ENCODE data around the gene MAPT. TPM values are rescaled to one million over a fixed set of nuclear protein-coding genes. Genes with fewer than 3 reads are reported as not detected.
"Not testable (repeated sequence)": the region's sequence is repeated elsewhere in the genome, so short reads cannot be mapped to it uniquely, and the experiment has no call there.

The MAPT gene
- total RNA-seq, 1 experiment from 2014 or later: 37.5 TPM

GRCh38 chr17:46003907-46004748 lies 109.8 kb downstream of the MAPT start:
- no peak overlapping the region for H2AFZ ChIP-seq (ENCODE audit: low read depth, low read length, poor library complexity, severe bottlenecking)
- H3K9me2 ChIP-seq (ENCODE audit: insufficient read depth): no peaks in the 10 kb centered on the region
- no TSS peak for BruUV-seq (replicated peaks)
- no peaks in the 10 kb centered on the region for H3K36me3 ChIP-seq (ENCODE audit: control insufficient read depth in 1 of 2, insufficient read depth in 2 of 2, low read length in 2 of 2)
- H3K9ac ChIP-seq (ENCODE audit: low read length): no peak overlapping the region
- H3K79me2 ChIP-seq (ENCODE audit: insufficient read depth, low read length): no peaks in the 10 kb centered on the region
- no peaks in the 10 kb centered on the region for H3K27me3 ChIP-seq (ENCODE audit: insufficient read depth, low read length)
- no peaks in the 10 kb centered on the region for H4K20me1 ChIP-seq (ENCODE audit: insufficient read depth)
- POLR2A ChIA-PET: no interaction called here
- ATAC-seq: no peak
- no peaks in the 10 kb centered on the region for H3K9me3 ChIP-seq (ENCODE audit: control insufficient read depth in 1 of 2, insufficient read depth in 1 of 2, low read depth in 1 of 2, low read length in 2 of 2)
- TF ChIP-seq POLR2AphosphoS5 (IDR thresholded peaks at IDR 0.05; ENCODE audit: low read depth, low read length) (no peak), POLR2A (IDR thresholded peaks at IDR 0.05; ENCODE audit: borderline replicate concordance, extremely low read depth, insufficient read depth, insufficient read length) (no peak), CBX3 (IDR thresholded peaks at IDR 0.05; ENCODE audit: low read depth) (no peak), CEBPB (IDR thresholded peaks at IDR 0.05; ENCODE audit: low read depth) (no peak), JUND (IDR thresholded peaks at IDR 0.05) (no peak), TCF7L2 (IDR thresholded peaks at IDR 0.05; ENCODE audit: borderline replicate concordance, extremely low read depth, insufficient read depth, insufficient read length) (no peak), SRF (IDR thresholded peaks at IDR 0.05; ENCODE audit: low read depth) (no peak), ZBTB33 (IDR thresholded peaks at IDR 0.05; ENCODE audit: extremely low read depth, insufficient replicate concordance, low read length) (no peak), EGR1 (IDR thresholded peaks at IDR 0.05; ENCODE audit: low read depth) (no peak), YY1 (IDR thresholded peaks at IDR 0.05; ENCODE audit: extremely low read depth, insufficient replicate concordance, low read depth, low read length) (no peak), ELF1 (IDR thresholded peaks at IDR 0.05; ENCODE audit: borderline replicate concordance, low read depth) (no peak), ZNF274 (IDR thresholded peaks at IDR 0.05; ENCODE audit: low read depth, low read length) (no peak), EZH2phosphoT487 (IDR thresholded peaks at IDR 0.05; ENCODE audit: borderline replicate concordance) (no peak), RAD21 (IDR thresholded peaks at IDR 0.05; ENCODE audit: low read depth) (no peak)
- H3K27ac ChIP-seq (ENCODE audit: low read depth, low read length): no peak overlapping the region
- H3K4me1 ChIP-seq (ENCODE audit: control insufficient read depth in 1 of 2, insufficient read depth in 2 of 2, low read length in 2 of 2): 0 out of 4 replicates have a peak, but pooled peaks cover 0 to 4% of the 10 kb centered on the region in 2 experiments
- RAD21 ChIA-PET (ENCODE audit: low non-redundant PET in 1 of 2, low total read pairs in 2 of 2, uncharacterized antibody in 2 of 2, unreplicated experiment in 2 of 2): no interaction called here
- CTCF ChIA-PET: interaction anchor here (0.8 to 2.1 kb wide), 8 partner anchors 14 to 873 kb away, joined by 3 to 11 read pairs (median 4); partner anchors contain the start of gene KANSL1
- no peak overlapping the region for H3K4me2 ChIP-seq (ENCODE audit: low read length)
- intact Hi-C loops (cut with micrococcal nuclease): loop anchor here (5.0 kb wide), 3 partner anchors 188 to 833 kb away; partner anchors contain the start of gene KANSL1
- DNase-seq (ENCODE audit: low read depth, low spot score): no peak
- no peak overlapping the region for H3K4me3 ChIP-seq (replicated peaks in 1 of 2; ENCODE audit: low read depth in 1 of 2, low read length in 2 of 2)

GRCh38 chr17:46006082-46006481 lies 111.7 kb downstream of the MAPT start:
- H2AFZ ChIP-seq (ENCODE audit: low read depth, low read length, poor library complexity, severe bottlenecking); H3K27ac ChIP-seq (ENCODE audit: low read depth, low read length); intact Hi-C loops (cut with micrococcal nuclease); BruUV-seq (replicated peaks); H3K4me3 ChIP-seq (replicated peaks in 1 of 2; ENCODE audit: low read depth in 1 of 2, low read length in 2 of 2); H3K4me2 ChIP-seq (ENCODE audit: low read length); H3K27me3 ChIP-seq (ENCODE audit: insufficient read depth, low read length); RAD21 ChIA-PET (ENCODE audit: low non-redundant PET in 1 of 2, low total read pairs in 2 of 2, uncharacterized antibody in 2 of 2, unreplicated experiment in 2 of 2); DNase-seq (ENCODE audit: low read depth, low spot score); ATAC-seq; H4K20me1 ChIP-seq (ENCODE audit: insufficient read depth); POLR2A ChIA-PET; H3K79me2 ChIP-seq (ENCODE audit: insufficient read depth, low read length); H3K36me3 ChIP-seq (ENCODE audit: control insufficient read depth in 1 of 2, insufficient read depth in 2 of 2, low read length in 2 of 2); H3K9me2 ChIP-seq (ENCODE audit: insufficient read depth); H3K4me1 ChIP-seq (ENCODE audit: control insufficient read depth in 1 of 2, insufficient read depth in 2 of 2, low read length in 2 of 2); H3K9ac ChIP-seq (ENCODE audit: low read length); H3K9me3 ChIP-seq (ENCODE audit: control insufficient read depth in 1 of 2, insufficient read depth in 1 of 2, low read depth in 1 of 2, low read length in 2 of 2): not testable (repeated sequence)
- CTCF ChIA-PET: interaction anchor here (1.2 kb wide), 1 partner anchor 15 kb away, joined by 4 read pairs; no protein-coding TSS in a partner anchor

Data from HCT116 (cell line).